CD14-positive monocyte (primary cell): ENCODE results near the gene PRKAR1B. TPM values are rescaled to one million over a fixed set of nuclear protein-coding genes. Genes with fewer than 3 reads are reported as not detected.

Experiments
- DNase-seq, 3 donors: peaks; one replicate each; pipeline ENCODE4 v3.0.0-alpha.2; 2011 to 2022
- H2AFZ ChIP-seq: 2 replicates; pipeline ENCODE4 v1.6.0; 2012; ENCODE audit warnings: mild to moderate bottlenecking, low read depth, low read length, inconsistent platforms; ENCODE audit not compliant: insufficient read depth, poor library complexity, severe bottlenecking
- H3K27ac ChIP-seq, 2 donors: 1 replicate in 1 of 2; 2 replicates in 1 of 2; pipeline ENCODE4 v1.5.1; 2012 to 2013; ENCODE audit warnings: low read length in 2 of 2, control low read depth in 1 of 2, inconsistent platforms in 1 of 2, low read depth in 1 of 2, mild to moderate bottlenecking in 1 of 2
- H3K27me3 ChIP-seq, 2 donors: one replicate each; pipeline versions ENCODE4 v1.6.0 to v1.6.1; 2011 to 2013; ENCODE audit warnings: low read length in 2 of 2; ENCODE audit not compliant: control insufficient read depth in 2 of 2, insufficient read depth in 2 of 2
- H3K36me3 ChIP-seq, 2 donors: replicated peaks in 1 of 2; 1 replicate in 1 of 2; 2 replicates in 1 of 2; pipeline versions ENCODE4 v1.5.1 to v1.6.1; 2012 to 2013; ENCODE audit warnings: low read length in 2 of 2, control low read depth in 1 of 2, inconsistent platforms in 1 of 2, mild to moderate bottlenecking in 1 of 2; ENCODE audit not compliant: insufficient read depth in 2 of 2, control insufficient read depth in 1 of 2
- H3K4me1 ChIP-seq, 2 donors: 1 replicate in 1 of 2; 2 replicates in 1 of 2; pipeline versions ENCODE4 v1.5.1 to v1.6.1; 2012 to 2013; ENCODE audit warnings: low read length in 2 of 2, control low read depth in 1 of 2, inconsistent platforms in 1 of 2, mild to moderate bottlenecking in 1 of 2, moderate library complexity in 1 of 2; ENCODE audit not compliant: insufficient read depth in 2 of 2, control insufficient read depth in 1 of 2
- H3K4me2 ChIP-seq: replicated peaks from 2 replicates; pipeline ENCODE3; 2012; ENCODE audit warnings: low read length, moderate library complexity, mild to moderate bottlenecking; ENCODE audit not compliant: poor library complexity, severe bottlenecking; ENCODE audit errors: extremely low read depth
- H3K4me3 ChIP-seq, 3 experiments: fragments of 200-600 bp in 1 of 3; sonication (generic) in 1 of 3; replicated peaks in 1 of 3; 1 replicate in 2 of 3; 2 replicates in 1 of 3; pipeline ENCODE4 v1.5.1; 2011 to 2013; ENCODE audit warnings: low read length in 3 of 3, mild to moderate bottlenecking in 3 of 3, control low read depth in 2 of 3, low read depth in 2 of 3, inconsistent platforms in 1 of 3, moderate library complexity in 1 of 3
- H3K79me2 ChIP-seq: 2 replicates; pipeline ENCODE4 v1.6.0; 2012; ENCODE audit warnings: mild to moderate bottlenecking, control low read depth, inconsistent platforms, low read length, moderate library complexity; ENCODE audit not compliant: insufficient read depth
- H3K9ac ChIP-seq: 2 replicates; pipeline ENCODE4 v1.6.0; 2017; ENCODE audit warnings: low read length, mild to moderate bottlenecking; ENCODE audit not compliant: insufficient read depth, poor library complexity, severe bottlenecking
- H3K9me3 ChIP-seq, 2 donors: replicated peaks in 1 of 2; 1 replicate in 1 of 2; 2 replicates in 1 of 2; pipeline versions ENCODE4 v1.5.1 to v1.6.1; 2012 to 2013; ENCODE audit warnings: low read length in 2 of 2, control low read depth in 1 of 2; ENCODE audit not compliant: control insufficient read depth in 1 of 2, insufficient read depth in 1 of 2
- H4K20me1 ChIP-seq: 2 replicates; pipeline ENCODE4 v1.6.0; 2012; ENCODE audit warnings: mild to moderate bottlenecking, low read length, control low read depth, moderate library complexity; ENCODE audit not compliant: insufficient read depth
- H3K27ac Mint-ChIP-seq, 7 donors: one replicate each; pipeline ENCODE4 v1.8.0; 2020; ENCODE audit warnings: mild to moderate bottlenecking in 7 of 7, mixed read lengths in 7 of 7, moderate library complexity in 6 of 7, inconsistent platforms in 2 of 7
- H3K27me3 Mint-ChIP-seq, 3 donors: one replicate each; pipeline ENCODE4 v1.8.0; 2021 to 2022; ENCODE audit warnings: low read depth in 3 of 3, mild to moderate bottlenecking in 3 of 3, mixed read lengths in 3 of 3, moderate library complexity in 3 of 3, inconsistent platforms in 1 of 3
- H3K36me3 Mint-ChIP-seq, 2 donors: one replicate each; pipeline ENCODE4 v1.8.0; 2020; ENCODE audit warnings: mixed read lengths in 2 of 2, inconsistent platforms in 1 of 2, mild to moderate bottlenecking in 1 of 2
- H3K4me1 Mint-ChIP-seq: one replicate; pipeline ENCODE4 v1.8.0; 2020; ENCODE audit warnings: mild to moderate bottlenecking, mixed read lengths
- H3K4me3 Mint-ChIP-seq, 2 donors: one replicate each; pipeline ENCODE4 v1.8.0; 2020; ENCODE audit warnings: mild to moderate bottlenecking in 2 of 2, mixed read lengths in 2 of 2, moderate library complexity in 1 of 2
- H3K9me3 Mint-ChIP-seq, 7 donors: one replicate each; pipeline ENCODE4 v1.8.0; 2020 to 2022; ENCODE audit warnings: mixed read lengths in 7 of 7, mild to moderate bottlenecking in 6 of 7, moderate library complexity in 6 of 7, inconsistent platforms in 2 of 7
- CTCF ChIP-seq: fragments of 200-600 bp; IDR thresholded peaks from one replicate; pipeline ENCODE4 v1.8.0; 2022; ENCODE audit warnings: antibody characterized with exemption, mild to moderate bottlenecking
- WGBS: methylation state at CpG from one replicate; pipeline ENCODE4 v1.1.5; 2013; ENCODE audit warnings: missing lambda C conversion rate; ENCODE audit not compliant: insufficient coverage; 5-methylcytosine and 5-hydroxymethylcytosine counted together
- intact Hi-C, 2 donors: fragments of 100-400 bp; cut with micrococcal nuclease; formaldehyde crosslinking; loops; one replicate each; pipeline versions ENCODE4 v1.15.0 to v1.15.1; 2023
- polyA plus RNA-seq, 3 donors: library from polyadenylated mRNA; depleted of rRNA in 1 of 3; unstranded in 2 of 3; stranded (reverse) in 1 of 3; fragments of 300-500 nt in 2 of 3; fragments of >200 nt in 1 of 3; fragmentation: Illumina TruSeq in 2 of 3; gene quantifications; 1 replicate in 2 of 3; 2 replicates in 1 of 3; pipeline ENCODE4 v1.2.3, GENCODE V29; 2012 to 2021

The PRKAR1B gene
- polyA plus RNA-seq, 3 donors, result 0.94 to 2.1 (median 1.1) TPM

GRCh38 chr7:751826-752225, 24.7 kb upstream of the PRKAR1B start:
- H3K4me2 ChIP-seq, result no peak overlapping the region
- H3K27ac ChIP-seq, result no peak overlapping the region
- no peaks in the 10 kb centered on the region for H3K4me1 Mint-ChIP-seq
- H3K27me3 Mint-ChIP-seq, result no peaks in the 10 kb centered on the region
- no peaks in the 10 kb centered on the region for H4K20me1 ChIP-seq
- no peak for DNase-seq
- intact Hi-C loops, result no loop called here
- H3K27ac Mint-ChIP-seq, result peak overlapping the region in 1 of 7 donors; percentile 33
- H3K4me3 Mint-ChIP-seq, result no peak overlapping the region
- peaks cover 0 to 9% of the 10 kb centered on the region in 2 donors for H3K9me3 ChIP-seq
- no peak overlapping the region for H3K9ac ChIP-seq
- TF ChIP-seq CTCF, result no peak
- H3K36me3 ChIP-seq, result peaks cover 18 to 46% of the 10 kb centered on the region in 2 donors
- H3K4me3 ChIP-seq, result no peak overlapping the region
- WGBS, result 91% methylated on average over 7 of the region's 15 CpGs
- no peaks in the 10 kb centered on the region for H3K79me2 ChIP-seq
- H2AFZ ChIP-seq, result no peak overlapping the region
- H3K4me1 ChIP-seq, result no peaks in the 10 kb centered on the region
- peaks cover 26 to 44% of the 10 kb centered on the region in 2 donors for H3K36me3 Mint-ChIP-seq
- no peaks in the 10 kb centered on the region for H3K27me3 ChIP-seq
- H3K9me3 Mint-ChIP-seq, result peaks cover 0 to 8% (median 2%) of the 10 kb centered on the region in 7 donors

DNA sequence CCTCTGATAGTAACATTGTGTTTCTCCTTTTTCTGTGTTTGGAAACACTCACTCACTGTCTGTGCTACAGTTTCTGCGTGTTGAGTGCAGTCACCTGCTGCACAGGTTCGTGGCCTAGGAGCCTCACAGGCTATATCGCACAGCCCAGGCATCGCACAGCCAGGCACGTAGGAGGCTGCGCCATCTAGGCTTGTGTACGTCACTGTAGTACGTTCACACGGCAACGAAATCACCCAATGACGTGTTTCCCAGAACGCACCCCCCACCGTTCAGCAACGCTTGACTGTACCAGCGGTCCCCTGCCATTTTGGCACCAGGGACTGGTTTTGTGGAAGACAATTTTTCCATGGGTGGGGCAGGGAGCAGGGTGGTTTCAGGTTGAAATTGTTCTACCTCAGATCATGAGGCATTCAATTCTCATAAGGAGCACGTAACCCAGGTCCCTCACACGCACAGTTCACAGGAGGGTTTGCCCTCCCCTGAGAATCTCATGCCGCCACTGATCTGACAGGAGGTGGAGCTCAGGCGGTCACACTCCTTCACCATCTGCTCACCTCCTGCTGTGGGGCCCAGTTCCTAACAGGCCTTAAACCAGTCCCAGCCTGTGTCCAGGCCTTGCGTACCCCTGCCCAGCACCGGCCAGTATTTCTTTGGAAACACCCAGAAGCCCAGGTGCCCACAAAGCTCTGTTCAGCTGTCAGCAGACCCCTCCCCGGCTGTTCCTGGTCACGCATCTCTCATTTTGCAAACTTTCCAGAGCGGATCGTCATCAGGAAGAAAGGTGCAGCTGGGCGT, 23.2 kb upstream of the PRKAR1B start:
- no peaks in the 10 kb centered on the region for H4K20me1 ChIP-seq
- no peaks in the 10 kb centered on the region for H3K27me3 ChIP-seq
- no peak overlapping the region for H3K27ac ChIP-seq
- Mint-ChIP-seq H3K4me3 (no peak overlapping the region), H3K4me1 (no peaks in the 10 kb centered on the region), H3K27ac (no peak overlapping the region), H3K9me3 (peaks cover 0 to 8% (median 2%) of the 10 kb centered on the region in 7 donors), H3K36me3 (peaks cover 23 to 35% of the 10 kb centered on the region in 2 donors), H3K27me3 (peaks cover 0 to under 1% (median 0%) of the 10 kb centered on the region in 3 donors)
- peaks cover 0 to 9% of the 10 kb centered on the region in 2 donors for H3K9me3 ChIP-seq
- H3K4me2 ChIP-seq, result no peak overlapping the region
- no peaks in the 10 kb centered on the region for H3K4me1 ChIP-seq
- H3K4me3 ChIP-seq, result no peak overlapping the region
- no peaks in the 10 kb centered on the region for H3K79me2 ChIP-seq
- H3K9ac ChIP-seq, result no peak overlapping the region
- no peak for TF ChIP-seq CTCF
- WGBS, result over 99% methylated on average over 22 of the region's 26 CpGs
- H2AFZ ChIP-seq, result no peak overlapping the region
- no peak for DNase-seq
- H3K36me3 ChIP-seq, result peaks cover 7 to 36% of the 10 kb centered on the region in 2 donors
- intact Hi-C loops, result no loop called here
